Skeletal muscle tissue (tissue), 4 donors: ENCODE results near the gene DSEL. TPM values are rescaled to one million over a fixed set of nuclear protein-coding genes. Genes with fewer than 3 reads are reported as not detected.

Experiments
- H3K27ac ChIP-seq: one replicate; pipeline ENCODE4 v1.7.0; 2013; ENCODE audit warnings: mild to moderate bottlenecking, low read depth, low read length, inconsistent platforms
- H3K27me3 ChIP-seq, 3 donors: one replicate each; pipeline ENCODE4 v1.7.0; 2013; ENCODE audit warnings: low read length in 3 of 3; ENCODE audit not compliant: control insufficient read depth in 3 of 3, insufficient read depth in 3 of 3
- H3K36me3 ChIP-seq, 3 donors: one replicate each; pipeline ENCODE4 v1.7.0; 2013; ENCODE audit warnings: low read length in 3 of 3; ENCODE audit not compliant: control insufficient read depth in 3 of 3, insufficient read depth in 3 of 3
- H3K4me1 ChIP-seq, 3 donors: one replicate each; pipeline ENCODE4 v1.7.0; 2013; ENCODE audit warnings: low read length in 3 of 3, mild to moderate bottlenecking in 3 of 3; ENCODE audit not compliant: control insufficient read depth in 3 of 3, insufficient read depth in 3 of 3
- H3K4me3 ChIP-seq, 3 donors: one replicate each; pipeline ENCODE4 v1.7.0; 2013; ENCODE audit warnings: low read length in 3 of 3
- H3K9ac ChIP-seq, 3 donors: one replicate each; pipeline ENCODE4 v1.7.0; 2013; ENCODE audit warnings: low read length in 3 of 3, mild to moderate bottlenecking in 3 of 3, moderate library complexity in 2 of 3, low read depth in 1 of 3
- H3K9me3 ChIP-seq, 3 donors: one replicate each; pipeline ENCODE4 v1.7.0; 2013; ENCODE audit warnings: low read length in 3 of 3; ENCODE audit not compliant: control insufficient read depth in 3 of 3
- total RNA-seq: library from RNA; depleted of rRNA; stranded (reverse); fragments of >200 nt; gene quantifications from one replicate; pipeline ENCODE4 v1.2.3, GENCODE V29; 2014
- donor health status: Osteomylitis.

Gene DSEL
- 15.7 TPM for total RNA-seq

- no peaks in the 10 kb centered on the region for H3K27me3 ChIP-seq
- H3K9ac ChIP-seq, result peak within 1 kb of the TSS; percentile 76 to 82 (median 79)
- H3K9me3 ChIP-seq, result no peaks in the 10 kb centered on the region
- H3K4me1 ChIP-seq, result peaks cover 6 to 13% (median 8%) of the 10 kb centered on the region in 3 donors
- H3K27ac ChIP-seq, result peak within 1 kb of the TSS; percentile 70
- peak within 1 kb of the TSS; percentile 79 to 87 (median 85) for H3K4me3 ChIP-seq
- peaks cover 0 to 3% (median 0%) of the 10 kb centered on the region in 3 donors for H3K36me3 ChIP-seq
Measured at GRCh38 chr18:67516539-67517443, at the start of gene DSEL. Gene DSEL, minus strand, starts transcription at chr18:67516720. Its CDS starts 2,112 bp downstream, at chr18:67514608.

GRCh38 chr18:67553437-67553836, 36.9 kb upstream of the DSEL start:
- Histone ChIP-seq H3K27me3 (no peaks in the 10 kb centered on the region), H3K4me3 (no peak overlapping the region), H3K36me3 (no peaks in the 10 kb centered on the region), H3K9me3 (no peaks in the 10 kb centered on the region), H3K27ac (no peak overlapping the region), H3K9ac (no peak overlapping the region), H3K4me1 (no peaks in the 10 kb centered on the region)

GRCh38 chr18:67550872-67551520, 34.5 kb upstream of the DSEL start:
- Histone ChIP-seq H3K9ac (no peak overlapping the region), H3K36me3 (no peaks in the 10 kb centered on the region), H3K4me1 (no peaks in the 10 kb centered on the region), H3K4me3 (no peak overlapping the region), H3K27me3 (no peaks in the 10 kb centered on the region), H3K27ac (no peak overlapping the region), H3K9me3 (no peaks in the 10 kb centered on the region)

- no peaks in the 10 kb centered on the region for H3K4me1 ChIP-seq
- no peaks in the 10 kb centered on the region for H3K27me3 ChIP-seq
- no peaks in the 10 kb centered on the region for H3K9me3 ChIP-seq
- no peak overlapping the region for H3K9ac ChIP-seq
- H3K4me3 ChIP-seq, result no peak overlapping the region
- H3K27ac ChIP-seq, result no peak overlapping the region
- H3K36me3 ChIP-seq, result no peaks in the 10 kb centered on the region
Measured at GRCh38 chr18:67549946-67550345, 33.4 kb upstream of the DSEL start.

GRCh38 chr18:67545681-67546080, 29.2 kb upstream of the DSEL start:
- Histone ChIP-seq H3K27me3 (no peaks in the 10 kb centered on the region), H3K9ac (no peak overlapping the region)

GRCh38 chr18:67540559-67540958, 24.0 kb upstream of the DSEL start:
- no peak overlapping the region for H3K4me3 ChIP-seq
- H3K9ac ChIP-seq, result no peak overlapping the region
- no peaks in the 10 kb centered on the region for H3K27me3 ChIP-seq
- H3K4me1 ChIP-seq, result no peaks in the 10 kb centered on the region
- H3K36me3 ChIP-seq, result no peaks in the 10 kb centered on the region
- no peaks in the 10 kb centered on the region for H3K9me3 ChIP-seq
- no peak overlapping the region for H3K27ac ChIP-seq

More at GRCh38 chr18:67545681-67546080, 29.2 kb upstream of the DSEL start:
- Histone ChIP-seq H3K9me3 (no peaks in the 10 kb centered on the region), H3K36me3 (no peaks in the 10 kb centered on the region), H3K27ac (no peak overlapping the region), H3K4me1 (no peaks in the 10 kb centered on the region), H3K4me3 (no peak overlapping the region)

GRCh38 chr18:67531929-67532328, 15.4 kb upstream of the DSEL start:
- Histone ChIP-seq H3K4me1 (no peaks in the 10 kb centered on the region), H3K36me3 (no peaks in the 10 kb centered on the region), H3K9ac (no peak overlapping the region), H3K4me3 (no peak overlapping the region), H3K27ac (no peak overlapping the region), H3K9me3 (no peaks in the 10 kb centered on the region), H3K27me3 (no peaks in the 10 kb centered on the region)

- H3K9ac ChIP-seq, result no peak overlapping the region
- H3K27ac ChIP-seq, result no peak overlapping the region
Measured at GRCh38 chr18:67525328-67526099, 9.0 kb upstream of the DSEL start.

GRCh38 chr18:67520351-67520921, 3.9 kb upstream of the DSEL start:
- Histone ChIP-seq H3K4me1 (peaks cover 10 to 12% (median 11%) of the 10 kb centered on the region in 3 donors), H3K36me3 (no peaks in the 10 kb centered on the region), H3K27ac (no peak overlapping the region), H3K9ac (no peak overlapping the region), H3K9me3 (no peaks in the 10 kb centered on the region), H3K27me3 (no peaks in the 10 kb centered on the region), H3K4me3 (no peak overlapping the region)

More at GRCh38 chr18:67525328-67526099, 9.0 kb upstream of the DSEL start:
- Histone ChIP-seq H3K9me3 (no peaks in the 10 kb centered on the region), H3K4me3 (peak overlapping the region in 1 of 3 donors; percentile 2), H3K36me3 (no peaks in the 10 kb centered on the region), H3K27me3 (no peaks in the 10 kb centered on the region), H3K4me1 (peaks cover 0 to 9% (median 3%) of the 10 kb centered on the region in 3 donors)
